ENCODE measurements around the gene ILKAP. TPM values are rescaled to one million over a fixed set of nuclear protein-coding genes. Genes with fewer than 3 reads are reported as not detected.

ILKAP gene
- total and polyA plus RNA-seq, 5 donors = 24.4 to 34.3 (median 30.9) TPM

- no peaks in the 10 kb centered on the region for H3K27me3 ChIP-seq (ENCODE audit: control insufficient read depth, insufficient read depth)
- no peaks in the 10 kb centered on the region for H3K4me1 ChIP-seq (ENCODE audit: control insufficient read depth, insufficient read depth, low read length)
- no peak overlapping the region for H3K27ac ChIP-seq (ENCODE audit: low read length)
- WGBS = 80% methylated on average over 13 of the region's 13 CpGs
- intact Hi-C loops (cut with DNase I) = no loop called here
- H3K4me3 ChIP-seq (ENCODE audit: low read length) = no peak overlapping the region
- DNase-seq (no peak), ATAC-seq (no peak)
- no peaks in the 10 kb centered on the region for H3K9me3 ChIP-seq (ENCODE audit: control insufficient read depth, low read length)
Observed at GRCh38 chr2:238146884-238147544, 56.5 kb downstream of the ILKAP start.

DNA sequence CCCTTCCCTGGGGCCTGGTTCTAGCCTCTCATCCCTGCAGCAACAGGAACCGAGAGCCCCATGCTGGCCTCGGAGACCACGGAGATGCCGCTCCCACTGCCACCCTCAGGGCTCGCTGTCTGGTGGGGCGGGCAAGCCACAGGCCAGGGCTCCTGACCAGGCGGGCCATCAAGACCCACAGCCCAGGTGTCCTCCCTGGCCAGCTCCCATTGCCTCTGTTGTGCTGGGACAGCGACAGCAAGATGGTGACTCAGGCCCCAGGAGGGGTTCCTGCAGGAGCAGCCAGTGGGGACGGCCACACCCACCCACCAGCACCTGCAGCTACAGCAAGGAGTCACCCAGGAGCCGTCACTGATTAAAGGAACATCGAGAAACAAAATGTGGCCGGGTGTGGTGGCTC, 57.6 kb downstream of the ILKAP start:
- ATAC-seq (no peak), DNase-seq (no peak)
- no peak overlapping the region for H3K4me3 ChIP-seq (ENCODE audit: low read length)
- intact Hi-C loops (cut with DNase I) = no loop called here
- H3K9me3 ChIP-seq (ENCODE audit: control insufficient read depth, low read length) = no peaks in the 10 kb centered on the region
- no peaks in the 10 kb centered on the region for H3K4me1 ChIP-seq (ENCODE audit: control insufficient read depth, insufficient read depth, low read length)
- WGBS = 80% methylated on average over 12 of the region's 12 CpGs
- H3K27me3 ChIP-seq (ENCODE audit: control insufficient read depth, insufficient read depth) = no peaks in the 10 kb centered on the region
- no peak overlapping the region for H3K27ac ChIP-seq (ENCODE audit: low read length)

- H3K9me3 ChIP-seq (ENCODE audit: control insufficient read depth, low read length) = no peaks in the 10 kb centered on the region
- intact Hi-C loops (cut with DNase I) = no loop called here
- no peaks in the 10 kb centered on the region for H3K27me3 ChIP-seq (ENCODE audit: control insufficient read depth, insufficient read depth)
- DNase-seq (no peak), ATAC-seq (no peak)
- no peaks in the 10 kb centered on the region for H3K4me1 ChIP-seq (ENCODE audit: control insufficient read depth, insufficient read depth, low read length)
- WGBS = 83% methylated on average over 12 of the region's 12 CpGs
- H3K27ac ChIP-seq (ENCODE audit: low read length) = no peak overlapping the region
- H3K4me3 ChIP-seq (ENCODE audit: low read length) = no peak overlapping the region
Observed at GRCh38 chr2:238145046-238145445, 58.4 kb downstream of the ILKAP start.

DNA sequence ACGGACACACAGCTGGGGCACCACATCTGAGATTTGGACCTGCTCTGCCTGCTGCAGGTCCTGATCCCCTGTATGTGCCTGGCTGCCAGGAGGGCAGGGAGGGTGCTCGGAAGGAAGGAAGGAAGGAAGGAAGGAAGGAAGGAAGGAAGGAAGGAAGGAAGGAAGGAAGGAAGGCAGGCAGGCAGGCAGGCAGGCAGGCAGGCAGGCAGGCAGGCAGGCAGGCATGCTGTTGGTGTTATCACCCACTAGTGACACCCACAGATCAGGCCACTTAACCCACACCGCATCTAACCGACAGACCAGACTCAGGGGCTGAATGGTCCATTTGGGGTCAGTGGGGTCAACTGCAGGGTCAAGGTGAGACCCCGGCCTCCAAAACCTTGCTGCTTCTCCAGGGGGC, 59.2 kb downstream of the ILKAP start:
- Histone ChIP-seq H3K4me1 (ENCODE audit: control insufficient read depth, insufficient read depth, low read length) (no peaks in the 10 kb centered on the region), H3K4me3 (ENCODE audit: low read length) (no peak overlapping the region), H3K27ac (ENCODE audit: low read length) (peak overlapping the region; percentile 7), H3K9me3 (ENCODE audit: control insufficient read depth, low read length) (no peaks in the 10 kb centered on the region), H3K27me3 (ENCODE audit: control insufficient read depth, insufficient read depth) (no peaks in the 10 kb centered on the region)
- no peak for DNase-seq
- WGBS = 77% methylated on average over 5 of the region's 5 CpGs
- intact Hi-C loops (cut with DNase I) = no loop called here
- ATAC-seq = no peak

DNA sequence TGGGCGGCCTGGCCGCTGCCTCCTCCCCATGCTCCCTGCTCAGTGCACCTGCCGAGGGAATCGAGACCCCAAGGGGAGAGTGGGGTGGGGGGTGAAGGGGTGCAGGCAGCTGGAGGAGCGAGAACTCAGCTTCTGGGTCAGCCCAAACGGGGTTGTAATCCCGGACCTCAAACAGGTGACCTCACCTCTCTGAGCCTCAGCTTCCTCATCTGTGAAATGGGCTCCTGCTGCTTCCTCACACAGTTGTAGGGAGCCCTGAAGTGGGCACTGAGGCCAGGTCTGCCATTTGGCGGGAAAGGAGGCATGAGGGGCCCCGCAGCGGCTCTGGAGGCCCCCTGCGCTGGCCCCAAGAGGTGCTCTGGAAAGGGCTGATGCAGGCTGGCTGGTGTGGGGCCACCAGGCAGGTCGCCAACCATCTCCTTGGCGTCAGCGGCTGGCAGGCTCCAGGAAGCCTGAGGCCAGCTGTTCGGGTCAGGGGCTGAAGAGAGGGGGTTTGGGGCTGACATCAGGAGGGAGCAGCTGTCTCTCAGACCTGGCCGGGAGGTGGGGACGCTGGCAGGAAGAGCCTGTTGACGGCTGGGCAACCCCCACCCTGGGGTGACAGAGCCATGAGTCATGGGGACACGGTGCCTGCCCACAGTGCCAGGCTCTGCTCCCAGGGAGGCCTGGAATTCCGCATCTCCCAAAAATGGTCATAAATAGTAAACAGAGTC, 60.1 kb downstream of the ILKAP start:
- no peaks in the 10 kb centered on the region for H3K4me1 ChIP-seq (ENCODE audit: control insufficient read depth, insufficient read depth, low read length)
- H3K27ac ChIP-seq (ENCODE audit: low read length) = peak overlapping the region; percentile 8
- no peak overlapping the region for H3K4me3 ChIP-seq (ENCODE audit: low read length)
- DNase-seq (peak; percentile 55 to 77 (median 71)), ATAC-seq (peak; percentile 22 to 58)
- intact Hi-C loops (cut with DNase I) = no loop called here
- 62% methylated on average over 20 of the region's 20 CpGs for WGBS
- no peaks in the 10 kb centered on the region for H3K27me3 ChIP-seq (ENCODE audit: control insufficient read depth, insufficient read depth)
- no peaks in the 10 kb centered on the region for H3K9me3 ChIP-seq (ENCODE audit: control insufficient read depth, low read length)

DNA sequence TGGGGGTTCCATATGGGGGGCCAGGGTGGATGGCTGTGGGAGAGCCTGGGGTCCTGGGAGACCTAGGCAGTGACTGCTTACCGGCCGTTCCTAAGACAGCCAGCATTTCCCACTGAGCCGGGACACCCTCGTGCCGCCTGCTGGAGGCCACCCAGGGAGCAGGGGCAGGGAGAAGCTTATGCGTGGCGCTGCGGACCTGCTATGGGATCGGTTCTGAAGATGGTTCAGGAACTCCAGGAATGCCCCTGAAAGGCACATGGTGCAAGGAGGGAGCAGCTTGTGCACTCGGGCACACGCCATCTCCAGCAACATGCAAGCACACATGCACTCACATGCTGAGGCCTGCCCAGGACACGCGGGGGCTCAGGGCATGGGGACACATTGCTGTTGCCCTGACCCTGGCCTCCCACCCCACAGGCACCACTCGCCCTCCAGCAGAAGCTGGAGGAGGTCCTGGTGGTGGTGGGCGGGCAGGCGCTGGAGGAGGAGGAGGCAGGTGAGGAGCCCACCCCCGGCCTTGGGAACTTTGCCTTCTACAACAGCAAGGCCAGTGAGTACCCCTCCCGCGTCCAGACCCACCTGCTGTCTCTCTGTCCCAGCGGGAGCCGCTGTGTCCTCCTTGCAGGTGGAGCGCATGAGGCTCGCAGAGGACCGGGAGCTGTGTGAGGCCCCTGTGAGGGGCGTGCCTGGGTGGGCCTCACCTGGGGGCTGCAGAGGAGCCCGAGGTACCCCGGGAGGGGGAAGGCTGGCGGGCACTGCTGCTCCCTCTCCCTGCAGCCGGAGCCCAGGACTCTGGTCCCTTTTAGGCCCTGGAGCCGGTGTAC, 60.9 kb downstream of the ILKAP start:
- Histone ChIP-seq H3K9me3 (ENCODE audit: control insufficient read depth, low read length) (no peaks in the 10 kb centered on the region), H3K4me3 (ENCODE audit: low read length) (no peak overlapping the region), H3K27ac (ENCODE audit: low read length) (peak overlapping the region; percentile 34), H3K4me1 (ENCODE audit: control insufficient read depth, insufficient read depth, low read length) (no peaks in the 10 kb centered on the region), H3K27me3 (ENCODE audit: control insufficient read depth, insufficient read depth) (no peaks in the 10 kb centered on the region)
- ATAC-seq (no peak), DNase-seq (peak in 1 of 3 donors; percentile 65)
- 74% methylated on average over 30 of the region's 30 CpGs for WGBS
- intact Hi-C loops (cut with DNase I) = no loop called here

- Histone ChIP-seq H3K4me3 (ENCODE audit: low read length) (no peak overlapping the region), H3K4me1 (ENCODE audit: control insufficient read depth, insufficient read depth, low read length) (no peaks in the 10 kb centered on the region), H3K9me3 (ENCODE audit: control insufficient read depth, low read length) (no peaks in the 10 kb centered on the region), H3K27ac (ENCODE audit: low read length) (peak overlapping the region; percentile 34), H3K27me3 (ENCODE audit: control insufficient read depth, insufficient read depth) (no peaks in the 10 kb centered on the region)
- intact Hi-C loops (cut with DNase I) = no loop called here
- WGBS = 61% methylated on average over 10 of the region's 10 CpGs
- DNase-seq = peak in 1 of 3 donors; percentile 71
- no peak for ATAC-seq
Observed at GRCh38 chr2:238141541-238142318, 61.8 kb downstream of the ILKAP start.

DNA sequence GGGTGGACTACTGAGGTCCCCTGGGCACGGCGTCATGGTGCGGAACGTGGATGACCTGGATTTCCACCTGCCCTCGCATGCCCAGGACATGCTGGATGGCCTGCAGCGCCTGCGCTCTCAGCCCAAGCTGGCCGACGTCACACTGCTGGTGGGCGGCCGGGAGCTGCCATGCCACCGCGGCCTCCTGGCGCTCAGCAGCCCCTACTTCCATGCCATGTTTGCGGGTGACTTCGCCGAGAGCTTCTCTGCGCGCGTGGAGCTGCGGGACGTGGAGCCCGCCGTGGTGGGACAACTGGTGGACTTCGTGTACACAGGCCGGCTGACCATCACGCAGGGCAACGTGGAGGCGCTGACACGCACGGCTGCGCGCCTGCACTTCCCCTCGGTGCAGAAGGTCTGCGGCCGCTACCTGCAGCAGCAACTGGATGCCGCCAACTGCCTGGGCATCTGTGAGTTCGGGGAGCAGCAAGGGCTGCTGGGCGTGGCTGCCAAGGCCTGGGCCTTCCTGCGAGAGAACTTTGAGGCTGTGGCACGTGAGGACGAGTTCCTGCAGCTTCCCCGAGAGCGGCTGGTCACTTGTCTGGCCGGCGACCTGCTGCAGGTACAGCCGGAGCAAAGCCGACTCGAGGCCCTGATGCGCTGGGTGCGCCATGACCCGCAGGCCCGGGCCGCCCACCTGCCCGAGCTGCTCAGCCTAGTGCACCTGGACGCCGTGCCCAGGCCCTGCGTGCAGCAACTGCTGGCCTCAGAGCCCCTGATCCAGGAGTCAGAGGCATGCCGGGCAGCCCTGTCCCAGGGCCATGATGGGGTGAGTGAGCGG, 62.6 kb downstream of the ILKAP start:
- ATAC-seq = no peak
- Histone ChIP-seq H3K4me3 (ENCODE audit: low read length) (no peak overlapping the region), H3K27me3 (ENCODE audit: control insufficient read depth, insufficient read depth) (no peaks in the 10 kb centered on the region), H3K4me1 (ENCODE audit: control insufficient read depth, insufficient read depth, low read length) (no peaks in the 10 kb centered on the region), H3K9me3 (ENCODE audit: control insufficient read depth, low read length) (no peaks in the 10 kb centered on the region), H3K27ac (ENCODE audit: low read length) (no peak overlapping the region)
- peak in 1 of 3 donors; percentile 56 for DNase-seq
- intact Hi-C loops (cut with DNase I) = no loop called here
- WGBS = 90% methylated on average over 60 of the region's 60 CpGs

- no peak overlapping the region for H3K27ac ChIP-seq (ENCODE audit: low read length)
- no peak overlapping the region for H3K4me3 ChIP-seq (ENCODE audit: low read length)
- ATAC-seq (no peak), DNase-seq (peak in 1 of 3 donors; percentile 47)
- WGBS = 82% methylated on average over 7 of the region's 7 CpGs
- no peaks in the 10 kb centered on the region for H3K9me3 ChIP-seq (ENCODE audit: control insufficient read depth, low read length)
- no peaks in the 10 kb centered on the region for H3K4me1 ChIP-seq (ENCODE audit: control insufficient read depth, insufficient read depth, low read length)
- intact Hi-C loops (cut with DNase I) = no loop called here
- H3K27me3 ChIP-seq (ENCODE audit: control insufficient read depth, insufficient read depth) = no peaks in the 10 kb centered on the region
Observed at GRCh38 chr2:238140040-238140439, 63.5 kb downstream of the ILKAP start.
